ENCODE results near the gene NLGN1. TPM values are rescaled to one million over a fixed set of nuclear protein-coding genes. Genes with fewer than 3 reads are reported as not detected.

Gene NLGN1
- total RNA-seq, 3 donors from 2014 or later, result 0.43 to 14.3 (median 2.0) TPM

GRCh38 chr3:173395073-173395411 lies 2.5 kb upstream of the NLGN1 start:
- H3K36me3 ChIP-seq (ENCODE audit: low read depth), result no peaks in the 10 kb centered on the region
- H3K9me3 ChIP-seq, result no peaks in the 10 kb centered on the region
- TF ChIP-seq CTCF (IDR thresholded peaks at IDR 0.05), result no peak
- DNase-seq (peak in 1 of 3 donors; percentile 36), ATAC-seq (peak; percentile 60)
- intact Hi-C loops (cut with DNase I, micrococcal nuclease), result no loop called here
- H3K4me3 ChIP-seq, result no peak overlapping the region
- peaks cover 7% of the 10 kb centered on the region for H3K4me1 ChIP-seq (ENCODE audit: low read depth)

- H3K4me1 ChIP-seq (ENCODE audit: low read depth), result peaks cover 7% of the 10 kb centered on the region
- peak; percentile 72 to 82 (median 79) for DNase-seq
- ATAC-seq, result peak; percentile 93
- no peaks in the 10 kb centered on the region for H3K36me3 ChIP-seq (ENCODE audit: low read depth)
- H3K9me3 ChIP-seq, result no peaks in the 10 kb centered on the region
- TF ChIP-seq CTCF (IDR thresholded peaks at IDR 0.05), result no peak
- intact Hi-C loops (cut with DNase I, micrococcal nuclease), result no loop called here
- H3K4me3 ChIP-seq, result no peak overlapping the region
Measured at GRCh38 chr3:173395412-173396181, 1.9 kb upstream of the NLGN1 start.

- no peak overlapping the region for H3K4me3 ChIP-seq
- intact Hi-C loops (cut with DNase I, micrococcal nuclease), result no loop called here
- no peak for ATAC-seq
- no peak for TF ChIP-seq CTCF (IDR thresholded peaks at IDR 0.05)
- peaks cover 7% of the 10 kb centered on the region for H3K4me1 ChIP-seq (ENCODE audit: low read depth)
- H3K36me3 ChIP-seq (ENCODE audit: low read depth), result no peaks in the 10 kb centered on the region
- no peaks in the 10 kb centered on the region for H3K9me3 ChIP-seq
- no peak for DNase-seq
Measured at GRCh38 chr3:173396191-173397041, 1.1 kb upstream of the NLGN1 start.

GRCh38 chr3:173398111-173398479 lies 551 bp downstream of the NLGN1 start:
- H3K4me1 ChIP-seq (ENCODE audit: low read depth), result peaks cover 7% of the 10 kb centered on the region
- no peaks in the 10 kb centered on the region for H3K36me3 ChIP-seq (ENCODE audit: low read depth)
- TF ChIP-seq CTCF (IDR thresholded peaks at IDR 0.05), result no peak
- H3K9me3 ChIP-seq, result no peaks in the 10 kb centered on the region
- ATAC-seq, result no peak
- DNase-seq, result no peak
- no peak overlapping the region for H3K4me3 ChIP-seq
- intact Hi-C loops (cut with DNase I, micrococcal nuclease), result no loop called here

- no peak for DNase-seq
- Histone ChIP-seq H3K9me3 (no peaks in the 10 kb centered on the region), H3K4me3 (no peak overlapping the region), H3K4me1 (ENCODE audit: low read depth) (peaks cover 7% of the 10 kb centered on the region), H3K36me3 (ENCODE audit: low read depth) (no peaks in the 10 kb centered on the region)
- TF ChIP-seq CTCF (IDR thresholded peaks at IDR 0.05), result no peak
- ATAC-seq, result no peak
- intact Hi-C loops (cut with DNase I, micrococcal nuclease), result no loop called here
Measured at GRCh38 chr3:173399044-173399443, 1.5 kb downstream of the NLGN1 start.
